GM23338 (cell line): ENCODE measurements around the gene MAN2A2.
A peak's percentile ranks its signal among the peaks of the same experiment; 100 is the strongest.

Experiments
- CTCF ChIP-seq, 2 experiments: fragments of 200-600 bp in 1 of 2; sonication (generic) in 1 of 2; conservative IDR thresholded peaks; 2 replicates each; pipeline versions ENCODE4 v1.5.1 to v1.6.1; 2016 to 2017; ENCODE audit warnings: antibody characterized with exemption in 2 of 2, low read depth in 2 of 2, mild to moderate bottlenecking in 2 of 2, moderate library complexity in 1 of 2
- EZH2 ChIP-seq: fragments of 200-600 bp; sonication (generic); IDR thresholded peaks from one replicate; pipeline ENCODE4 v1.8.0; 2017; ENCODE audit warnings: antibody characterized with exemption, mild to moderate bottlenecking, low read depth; ENCODE audit not compliant: unreplicated experiment
- EZH2phosphoT487 ChIP-seq: fragments of 200-600 bp; sonication (generic); IDR thresholded peaks from one replicate; pipeline ENCODE4 v1.8.1; 2018; ENCODE audit warnings: antibody characterized with exemption; ENCODE audit not compliant: unreplicated experiment
- JUNB ChIP-seq: IDR thresholded peaks from one replicate; pipeline ENCODE4 v1.6.1; 2016; ENCODE audit warnings: antibody characterized with exemption; ENCODE audit not compliant: unreplicated experiment
- POLR2AphosphoS5 ChIP-seq: IDR thresholded peaks from 2 replicates; pipeline ENCODE4 v1.6.1; 2016; ENCODE audit warnings: antibody characterized with exemption, low read depth

GRCh38 chr15:90885432-90886290, 17.4 kb upstream of the MAN2A2 start:
- TF ChIP-seq POLR2AphosphoS5: no peak
- TF ChIP-seq CTCF (conservative IDR thresholded peaks at IDR 0.05; ENCODE audit: low read depth in 2 of 2): peak; percentile 99 to 100
- TF ChIP-seq JUNB: no peak
- no peak for TF ChIP-seq EZH2phosphoT487
- TF ChIP-seq EZH2: no peak
